H4 (cell line): ENCODE results near the gene SIAH2. TPM values are rescaled to one million over a fixed set of nuclear protein-coding genes. Genes with fewer than 3 reads are reported as not detected.

ENCODE experiments used
- total RNA-seq: library from RNA; depleted of rRNA; stranded (reverse); fragments of >200 nt; shearing (Covaris generic); gene quantifications from 2 replicates; pipeline ENCODE4 v1.2.3, GENCODE V29; 2014; rRNA removed

SIAH2 gene
- total RNA-seq, 1 experiment from 2014 or later: 27.6 TPM

Other genes with a start within 250 kb of the SIAH2 start
- gene SERP1, start 216.7 kb downstream of the SIAH2 start, total RNA-seq: 138 and 159 TPM in 2 replicates
- gene EIF2A, start 216.4 kb downstream of the SIAH2 start, total RNA-seq: 167 and 230 TPM in 2 replicates
- 165 and 187 TPM in 2 replicates for gene SELENOT, start 159.8 kb downstream of the SIAH2 start, total RNA-seq
- gene ERICH6, start 59.2 kb downstream of the SIAH2 start, total RNA-seq: 0.06 TPM in 1 of 2 replicates, not detected in the other
- not detected in 2 replicates for gene MINDY4B, start 142.3 kb upstream of the SIAH2 start, total RNA-seq
- gene CLRN1, start 209.6 kb upstream of the SIAH2 start, total RNA-seq: not detected in 2 replicates